ENCODE measurements around the gene JTB.

DNA sequence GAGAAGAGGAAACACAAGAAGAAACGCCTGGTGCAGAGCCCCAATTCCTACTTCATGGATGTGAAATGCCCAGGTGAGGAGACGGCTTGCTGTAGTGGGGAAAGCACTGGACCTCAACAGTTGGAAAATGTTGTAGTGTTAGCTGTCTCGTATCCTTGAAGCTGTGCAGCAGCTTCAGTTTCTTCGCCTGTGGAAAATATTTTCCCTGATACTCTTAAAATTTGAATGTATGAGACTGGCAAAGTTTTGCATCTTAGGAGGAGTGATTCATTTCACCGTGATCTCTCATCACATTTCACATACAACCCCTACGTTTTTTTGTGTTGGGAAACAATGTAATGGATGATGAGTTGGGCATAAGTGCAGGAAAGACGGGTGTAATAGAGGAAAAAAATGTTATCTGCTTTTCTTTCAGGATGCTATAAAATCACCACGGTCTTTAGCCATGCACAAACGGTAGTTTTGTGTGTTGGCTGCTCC, 13.7 kb upstream of the JTB start:
- TF ChIP-seq, protein P1, sequence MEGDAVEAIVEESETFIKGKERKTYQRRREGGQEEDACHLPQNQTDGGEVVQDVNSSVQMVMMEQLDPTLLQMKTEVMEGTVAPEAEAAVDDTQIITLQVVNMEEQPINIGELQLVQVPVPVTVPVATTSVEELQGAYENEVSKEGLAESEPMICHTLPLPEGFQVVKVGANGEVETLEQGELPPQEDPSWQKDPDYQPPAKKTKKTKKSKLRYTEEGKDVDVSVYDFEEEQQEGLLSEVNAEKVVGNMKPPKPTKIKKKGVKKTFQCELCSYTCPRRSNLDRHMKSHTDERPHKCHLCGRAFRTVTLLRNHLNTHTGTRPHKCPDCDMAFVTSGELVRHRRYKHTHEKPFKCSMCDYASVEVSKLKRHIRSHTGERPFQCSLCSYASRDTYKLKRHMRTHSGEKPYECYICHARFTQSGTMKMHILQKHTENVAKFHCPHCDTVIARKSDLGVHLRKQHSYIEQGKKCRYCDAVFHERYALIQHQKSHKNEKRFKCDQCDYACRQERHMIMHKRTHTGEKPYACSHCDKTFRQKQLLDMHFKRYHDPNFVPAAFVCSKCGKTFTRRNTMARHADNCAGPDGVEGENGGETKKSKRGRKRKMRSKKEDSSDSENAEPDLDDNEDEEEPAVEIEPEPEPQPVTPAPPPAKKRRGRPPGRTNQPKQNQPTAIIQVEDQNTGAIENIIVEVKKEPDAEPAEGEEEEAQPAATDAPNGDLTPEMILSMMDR (conservative IDR thresholded peaks at IDR 0.05; ENCODE audit: low read length) = no peak
- TF ChIP-seq EZH2phosphoT487 (IDR thresholded peaks at IDR 0.05; ENCODE audit: borderline replicate concordance, low read depth, low read length) = no peak

All from OCI-LY7 (cell line).